ENCODE measurements around the gene SAMD11. TPM values are rescaled to one million over a fixed set of nuclear protein-coding genes. Genes with fewer than 3 reads are reported as not detected.

Gene SAMD11
- polyA plus RNA-seq, 1 of the 3 experiments (the other 2 are of a cell fraction), result 2.1 TPM

DNA sequence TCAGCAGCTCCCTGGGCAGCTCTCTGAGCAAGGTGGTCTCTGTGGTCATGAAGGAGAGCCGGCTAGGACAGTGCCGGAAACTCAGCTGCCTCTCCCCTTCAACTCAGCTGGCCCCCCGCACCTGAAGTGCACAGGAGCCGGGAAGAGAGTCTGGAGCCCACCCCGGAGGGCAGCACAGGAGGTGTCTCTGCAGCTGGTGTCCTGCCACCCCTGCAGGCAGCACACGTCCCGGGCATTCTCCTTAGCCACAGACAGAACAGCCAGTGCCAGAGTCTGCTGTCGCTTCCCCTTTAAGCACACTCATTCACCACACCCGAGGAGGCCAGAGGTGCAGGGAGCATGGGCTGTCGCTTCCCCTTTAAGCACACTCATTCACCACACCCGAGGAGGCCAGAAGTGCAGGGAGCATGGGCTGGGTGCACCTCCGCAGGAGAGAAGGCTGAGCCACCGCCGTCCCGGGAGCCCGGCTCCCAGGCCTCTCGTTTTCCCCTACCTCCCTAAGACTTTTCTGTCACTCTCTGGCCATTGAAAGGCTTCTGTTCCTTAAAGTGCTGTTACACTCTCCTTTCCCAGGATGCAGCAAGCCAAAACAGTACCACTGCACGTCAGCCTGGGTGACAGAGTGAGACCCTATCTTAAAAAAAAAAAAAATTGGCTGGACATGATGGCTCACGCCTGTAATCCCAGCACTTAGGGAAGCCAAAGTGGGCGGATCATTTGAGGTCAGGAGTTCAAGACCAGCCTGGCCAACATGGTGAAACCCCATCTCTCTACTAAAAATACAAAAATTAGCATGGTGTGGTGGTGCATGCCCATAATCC is 16.9 kb upstream of the SAMD11 start:
- H3K9me2 ChIP-seq, result no peaks in the 10 kb centered on the region
- WGBS (ENCODE audit: low lambda C conversion rate), result 71% methylated on average over 14 of the region's 20 CpGs
- peak; percentile 19 for DNase-seq
- no peaks in the 10 kb centered on the region for H4K20me1 ChIP-seq (ENCODE audit: insufficient read depth)
- H3K4me3 ChIP-seq (ENCODE audit: low read depth in 2 of 2, low read length in 1 of 2), result no peak overlapping the region
- CTCF ChIA-PET, result interaction anchor here (0.9 to 4.7 kb wide), 10 partner anchors 12 to 95 kb away, joined by 4 to 125 read pairs (median 12); partner anchors contain the start of gene PERM1
- no peak overlapping the region for H3K27ac ChIP-seq (ENCODE audit: low read depth in 2 of 2, low read length in 1 of 2)
- no peaks in the 10 kb centered on the region for H3K79me2 ChIP-seq (ENCODE audit: insufficient read depth)
- H3K36me3 ChIP-seq (replicated peaks in 1 of 2; ENCODE audit: control insufficient read depth in 1 of 2, insufficient read depth in 2 of 2, low read length in 1 of 2), result no peaks in the 10 kb centered on the region
- no peaks in the 10 kb centered on the region for H3K27me3 ChIP-seq (ENCODE audit: insufficient read depth)
- no peak overlapping the region for H3K9ac ChIP-seq
- H3K4me1 ChIP-seq (ENCODE audit: control insufficient read depth in 1 of 2, insufficient read depth in 2 of 2, low read depth in 1 of 2, low read length in 1 of 2), result peaks cover 0 to 22% of the 10 kb centered on the region in 2 experiments; a peak in 2 of 4 replicates
- no peak overlapping the region for H3K4me2 ChIP-seq
- POLR2A ChIA-PET, result interaction anchor here (1.1 to 2.0 kb wide), 4 partner anchors 10 to 54 kb away, joined by 3 to 5 read pairs (median 4); no protein-coding TSS in a partner anchor
- no peaks in the 10 kb centered on the region for H3F3A ChIP-seq (replicated peaks; ENCODE audit: insufficient read depth)
- H3K9me3 ChIP-seq, result no peaks in the 10 kb centered on the region
- no peak overlapping the region for H2AFZ ChIP-seq (ENCODE audit: low read depth)
- no peak for TF ChIP-seq YY1 (IDR thresholded peaks at IDR 0.05; ENCODE audit: low read depth)
- TF ChIP-seq ZBTB33 (IDR thresholded peaks at IDR 0.05; ENCODE audit: borderline replicate concordance, low read depth), result no peak
- TF ChIP-seq RXRA (IDR thresholded peaks at IDR 0.05; ENCODE audit: borderline replicate concordance, low read depth), result no peak
- TF ChIP-seq FOXJ3 (CRISPR knock-in tag; IDR thresholded peaks at IDR 0.05), result no peak
- TF ChIP-seq IRF3 (IDR thresholded peaks at IDR 0.05; ENCODE audit: low read depth, low read length), result no peak
- TF ChIP-seq MEF2A (IDR thresholded peaks at IDR 0.05; ENCODE audit: borderline replicate concordance, low read depth), result no peak
- TF ChIP-seq POLR2AphosphoS5 (IDR thresholded peaks at IDR 0.05; ENCODE audit: low read depth, low read length), result no peak
- TF ChIP-seq EZH2phosphoT487 (IDR thresholded peaks at IDR 0.05; ENCODE audit: borderline replicate concordance, low read depth), result no peak
- TF ChIP-seq GATA2 (CRISPR knock-in tag; IDR thresholded peaks at IDR 0.05), result no peak
- TF ChIP-seq, protein P1, sequence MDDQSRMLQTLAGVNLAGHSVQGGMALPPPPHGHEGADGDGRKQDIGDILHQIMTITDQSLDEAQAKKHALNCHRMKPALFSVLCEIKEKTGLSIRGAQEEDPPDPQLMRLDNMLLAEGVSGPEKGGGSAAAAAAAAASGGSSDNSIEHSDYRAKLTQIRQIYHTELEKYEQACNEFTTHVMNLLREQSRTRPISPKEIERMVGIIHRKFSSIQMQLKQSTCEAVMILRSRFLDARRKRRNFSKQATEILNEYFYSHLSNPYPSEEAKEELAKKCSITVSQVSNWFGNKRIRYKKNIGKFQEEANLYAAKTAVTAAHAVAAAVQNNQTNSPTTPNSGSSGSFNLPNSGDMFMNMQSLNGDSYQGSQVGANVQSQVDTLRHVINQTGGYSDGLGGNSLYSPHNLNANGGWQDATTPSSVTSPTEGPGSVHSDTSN (IDR thresholded peaks at IDR 0.05), result no peak
- no peak for TF ChIP-seq NFIC (IDR thresholded peaks at IDR 0.05; ENCODE audit: borderline replicate concordance)
- no peak for TF ChIP-seq JUND (IDR thresholded peaks at IDR 0.05)
- TF ChIP-seq, protein P2, sequence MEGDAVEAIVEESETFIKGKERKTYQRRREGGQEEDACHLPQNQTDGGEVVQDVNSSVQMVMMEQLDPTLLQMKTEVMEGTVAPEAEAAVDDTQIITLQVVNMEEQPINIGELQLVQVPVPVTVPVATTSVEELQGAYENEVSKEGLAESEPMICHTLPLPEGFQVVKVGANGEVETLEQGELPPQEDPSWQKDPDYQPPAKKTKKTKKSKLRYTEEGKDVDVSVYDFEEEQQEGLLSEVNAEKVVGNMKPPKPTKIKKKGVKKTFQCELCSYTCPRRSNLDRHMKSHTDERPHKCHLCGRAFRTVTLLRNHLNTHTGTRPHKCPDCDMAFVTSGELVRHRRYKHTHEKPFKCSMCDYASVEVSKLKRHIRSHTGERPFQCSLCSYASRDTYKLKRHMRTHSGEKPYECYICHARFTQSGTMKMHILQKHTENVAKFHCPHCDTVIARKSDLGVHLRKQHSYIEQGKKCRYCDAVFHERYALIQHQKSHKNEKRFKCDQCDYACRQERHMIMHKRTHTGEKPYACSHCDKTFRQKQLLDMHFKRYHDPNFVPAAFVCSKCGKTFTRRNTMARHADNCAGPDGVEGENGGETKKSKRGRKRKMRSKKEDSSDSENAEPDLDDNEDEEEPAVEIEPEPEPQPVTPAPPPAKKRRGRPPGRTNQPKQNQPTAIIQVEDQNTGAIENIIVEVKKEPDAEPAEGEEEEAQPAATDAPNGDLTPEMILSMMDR (IDR thresholded peaks at IDR 0.05), result no peak
- TF ChIP-seq MXI1 (IDR thresholded peaks at IDR 0.05; ENCODE audit: low read depth, low read length), result no peak
- no peak for TF ChIP-seq TEAD4 (IDR thresholded peaks at IDR 0.05; ENCODE audit: borderline replicate concordance, insufficient read depth)
- TF ChIP-seq, protein P3, sequence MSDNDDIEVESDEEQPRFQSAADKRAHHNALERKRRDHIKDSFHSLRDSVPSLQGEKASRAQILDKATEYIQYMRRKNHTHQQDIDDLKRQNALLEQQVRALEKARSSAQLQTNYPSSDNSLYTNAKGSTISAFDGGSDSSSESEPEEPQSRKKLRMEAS (IDR thresholded peaks at IDR 0.05; ENCODE audit: low read depth), result no peak
